Ramos (cell line): ENCODE results near the gene PARD3.
"Not testable (repeated sequence)": the region's sequence is repeated elsewhere in the genome, so short reads cannot be mapped to it uniquely, and the experiment has no call there.

Experiments
- in situ Hi-C: fragments of 300-500 bp; cut with MboI; formaldehyde crosslinking; loops from one replicate; pipeline ENCODE4 v1.14.3; 2022; ENCODE audit warnings: low sequenced_read_pairs; ENCODE audit not compliant: unreplicated experiment

The PARD3 gene

DNA sequence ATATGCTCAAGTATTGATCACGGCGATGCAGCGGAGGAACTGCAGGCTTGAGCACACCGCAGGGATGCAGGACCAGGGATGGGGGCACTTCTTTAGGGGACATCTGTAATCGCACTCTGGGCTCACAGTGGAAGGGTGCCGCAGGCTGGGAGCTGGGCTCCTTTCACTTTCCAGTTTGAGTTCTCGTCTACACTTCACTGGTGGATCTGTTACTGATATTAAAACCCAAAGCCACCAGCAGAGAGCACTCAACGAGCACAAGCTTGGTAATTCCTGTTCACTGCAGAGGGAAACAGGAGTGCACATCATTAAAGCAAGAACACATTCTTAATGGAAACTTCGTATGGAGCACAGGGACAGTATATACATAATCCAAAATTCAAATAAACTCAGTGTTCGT lies 91.3 kb downstream of the PARD3 start:
- in situ Hi-C loops, result no loop called here

DNA sequence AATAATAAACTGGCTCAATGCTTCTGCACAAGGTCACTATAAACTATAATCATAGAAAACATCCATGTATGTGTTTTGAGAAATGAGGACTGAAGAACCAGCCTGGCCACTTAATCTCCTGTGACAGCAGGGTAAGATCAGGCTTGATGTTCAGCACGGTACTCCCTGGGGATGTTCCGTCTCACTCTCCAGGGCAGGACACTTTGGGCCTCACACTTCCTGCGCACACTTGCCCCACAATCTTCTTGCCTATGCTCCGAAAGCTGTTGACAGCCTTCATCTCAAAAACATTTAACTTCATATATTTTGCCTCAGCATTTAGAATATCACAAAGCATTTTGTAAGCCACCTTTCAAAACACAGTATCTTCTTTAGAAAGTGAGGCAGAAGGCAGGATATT lies 92.7 kb downstream of the PARD3 start:
- in situ Hi-C loops, result no loop called here

DNA sequence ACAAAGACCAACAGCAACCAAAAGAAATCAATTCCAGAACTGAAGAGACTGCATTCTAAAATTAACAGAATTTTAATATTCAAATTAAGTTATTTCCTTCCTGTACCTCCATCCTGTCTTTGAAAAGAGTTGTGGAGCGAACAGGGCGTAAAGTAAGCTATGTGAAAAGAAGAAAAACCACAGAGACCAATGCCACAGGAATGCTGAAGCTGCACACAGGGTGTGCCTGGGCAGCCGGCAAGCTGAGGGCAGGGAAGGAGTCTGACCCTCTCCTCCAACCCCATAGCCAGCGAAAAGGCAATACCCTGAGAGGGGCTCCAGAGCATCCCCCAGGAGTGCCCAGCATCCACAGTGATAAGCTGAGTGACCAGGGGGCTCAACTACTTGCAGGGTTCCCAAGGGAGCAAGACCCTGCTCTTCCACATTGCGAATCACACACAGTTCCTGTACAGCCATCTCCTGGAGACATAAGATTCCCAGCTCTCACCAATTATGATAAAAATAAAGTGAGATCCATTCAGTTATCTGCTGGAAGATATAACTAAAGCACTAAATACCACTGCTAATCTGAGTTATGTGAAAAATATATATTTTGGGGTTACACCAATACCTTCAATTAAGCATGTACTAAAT lies 93.8 kb downstream of the PARD3 start:
- in situ Hi-C loops, result no loop called here

DNA sequence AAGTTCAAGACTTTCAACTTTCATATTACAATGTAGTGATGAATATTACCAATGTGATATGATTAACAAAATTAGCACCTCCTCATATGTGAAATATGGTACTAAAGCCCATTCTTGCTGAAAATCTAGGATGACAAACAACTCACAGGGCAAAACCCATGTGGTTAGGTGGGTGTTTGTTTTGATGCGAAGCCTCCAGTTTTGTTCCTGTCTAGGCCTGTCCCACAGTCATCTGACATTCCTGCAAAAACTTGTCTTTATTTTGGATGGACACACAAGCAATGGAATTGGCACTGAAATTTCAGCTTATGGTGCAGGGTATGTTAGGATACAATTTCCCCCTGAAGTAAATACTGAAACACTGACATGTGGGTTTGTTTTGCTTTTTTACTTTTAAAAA lies 95.3 kb downstream of the PARD3 start:
- in situ Hi-C loops, result no loop called here

DNA sequence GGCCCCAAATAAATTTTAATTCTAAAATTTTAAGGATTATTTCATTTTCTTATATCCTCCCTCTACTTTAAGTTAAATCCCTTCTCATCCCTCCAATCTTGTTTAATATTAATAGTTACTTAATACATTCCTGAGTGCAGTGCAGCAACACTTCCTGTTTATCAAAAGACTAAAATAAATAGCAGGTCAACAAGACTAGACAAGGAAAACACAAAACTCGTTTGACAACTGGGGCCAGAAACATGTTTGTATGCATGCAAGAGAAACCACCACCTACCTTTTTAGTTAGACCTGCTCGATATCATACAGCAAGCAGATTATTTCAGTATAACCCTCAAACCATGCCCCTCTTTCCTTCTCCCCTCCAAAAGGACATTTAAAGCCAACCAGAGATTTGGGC lies 95.8 kb downstream of the PARD3 start:
- in situ Hi-C loops, result no loop called here

DNA sequence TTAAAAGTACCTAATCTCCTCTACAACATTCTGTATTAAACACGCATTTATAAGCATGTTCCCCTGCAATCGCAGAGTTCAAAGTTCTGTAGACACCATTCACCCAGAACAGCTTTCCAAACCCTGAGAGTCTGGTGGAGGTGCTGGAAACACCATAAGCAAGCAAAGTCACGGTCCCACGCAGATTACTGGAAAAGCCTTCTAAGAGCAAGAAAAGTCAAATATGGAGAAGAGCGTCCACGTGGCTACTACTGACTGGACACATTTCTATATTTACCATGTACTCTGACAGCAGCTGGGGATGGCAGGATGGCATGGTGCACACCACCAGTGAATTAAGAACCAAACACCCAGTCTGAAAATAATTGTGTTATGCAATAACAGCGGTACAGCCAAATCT lies 97.7 kb downstream of the PARD3 start:
- in situ Hi-C loops, result no loop called here

DNA sequence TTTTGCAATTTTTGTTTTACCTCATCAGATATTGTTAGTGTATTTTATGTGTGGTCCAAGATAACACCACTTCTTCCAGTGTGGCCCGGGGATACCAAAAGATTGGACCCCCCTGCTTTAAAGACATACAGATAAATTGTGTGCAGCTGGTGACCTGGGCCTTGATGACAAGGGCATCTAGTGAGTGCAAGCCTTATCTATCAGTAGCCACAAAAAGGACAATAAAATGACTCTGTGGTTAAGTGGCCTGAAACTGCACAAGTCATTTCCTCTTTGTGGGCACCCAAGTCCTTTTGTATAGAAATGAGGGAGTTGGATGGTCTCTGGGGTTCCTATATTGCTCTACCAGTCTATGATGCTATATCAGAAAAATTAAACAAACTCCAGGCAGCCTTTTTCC lies 98.1 kb downstream of the PARD3 start:
- in situ Hi-C loops, result no loop called here

DNA sequence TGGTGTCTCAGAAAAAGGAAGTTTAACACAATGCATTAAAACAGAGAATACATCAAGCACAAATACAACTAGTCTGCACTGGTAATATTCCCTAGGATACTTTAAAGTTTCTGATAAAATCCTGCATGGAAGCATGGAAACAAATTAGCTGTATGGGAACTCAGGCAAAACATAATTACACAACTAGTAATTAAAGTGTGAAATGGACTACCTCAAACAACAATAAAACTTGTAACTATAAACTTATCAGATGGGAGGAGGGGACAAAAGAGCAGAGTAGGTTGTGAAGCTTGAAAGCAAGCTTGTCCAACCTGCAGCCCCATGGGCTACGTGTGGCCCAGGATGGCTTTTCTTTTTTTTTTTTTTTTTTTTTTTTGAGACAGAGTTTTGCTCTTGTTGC lies 98.9 kb downstream of the PARD3 start:
- in situ Hi-C loops, result no loop called here

DNA sequence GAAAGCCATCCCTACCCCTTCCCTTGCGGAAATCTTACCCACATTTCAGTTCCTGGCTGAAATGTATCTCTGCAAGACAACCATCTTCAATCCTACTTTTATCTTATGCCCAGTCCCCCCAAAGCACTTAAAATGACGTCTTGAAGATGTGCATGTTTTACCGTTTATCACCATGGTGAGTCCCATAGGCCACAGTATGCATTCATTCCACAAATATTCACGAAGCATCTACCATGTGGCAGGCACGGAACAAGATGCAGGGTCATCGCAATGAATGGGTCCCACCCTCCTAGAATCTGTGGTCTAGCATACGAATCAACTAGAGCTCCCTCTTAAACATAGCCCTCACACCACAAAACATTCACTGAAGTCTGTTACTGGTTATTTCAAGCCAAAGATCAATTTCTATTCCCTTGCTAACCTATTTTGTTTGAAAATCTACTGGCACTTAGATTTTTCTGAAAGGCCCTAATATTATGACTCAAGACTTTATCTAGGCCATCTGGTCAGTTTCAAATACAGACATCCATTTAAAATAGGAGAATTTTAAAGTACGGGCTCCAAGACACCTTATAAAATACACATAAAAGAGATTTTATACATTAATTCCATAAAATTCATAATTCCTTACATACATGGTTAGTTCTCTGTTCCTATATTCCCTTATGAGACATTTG lies 99.4 kb downstream of the PARD3 start:
- in situ Hi-C loops, result no loop called here

DNA sequence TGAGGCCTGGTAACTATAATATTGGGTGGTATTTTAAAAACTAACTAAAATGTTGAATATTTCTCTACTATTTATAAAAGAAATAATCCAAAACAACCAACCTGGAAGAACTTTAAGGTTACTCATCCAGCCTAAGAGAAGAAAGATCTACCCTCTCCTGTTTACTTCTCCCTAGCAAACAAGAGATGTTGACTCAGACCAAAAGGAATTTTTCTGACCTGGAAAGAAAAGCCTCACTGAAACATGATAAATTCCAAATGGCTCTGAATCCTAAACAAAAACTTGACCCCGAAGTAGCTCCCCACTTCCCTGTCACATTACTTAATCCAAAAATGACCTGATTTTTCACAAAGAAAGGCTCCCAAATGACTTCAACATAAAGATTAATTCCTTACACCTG lies 101.2 kb downstream of the PARD3 start:
- in situ Hi-C loops, result no loop called here

DNA sequence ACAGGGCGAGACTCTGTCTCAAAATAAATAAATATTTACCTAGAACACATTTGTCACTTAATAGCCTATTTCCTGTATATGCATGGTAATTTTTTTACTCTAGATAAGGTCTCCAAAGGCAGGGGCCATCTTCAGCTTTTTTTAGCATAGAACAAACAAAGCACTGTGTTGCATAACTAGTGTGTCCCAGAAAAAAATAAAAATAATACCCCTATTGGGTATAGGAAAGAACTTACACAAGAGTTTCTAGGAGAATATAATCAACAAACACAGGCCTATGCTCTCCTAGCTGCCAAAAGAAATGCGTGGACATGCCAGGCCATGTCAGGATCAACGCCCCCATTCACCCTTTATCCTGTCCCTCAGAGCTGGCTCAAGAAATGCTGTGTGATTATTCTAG lies 103.6 kb downstream of the PARD3 start:
- in situ Hi-C loops, result no loop called here

DNA sequence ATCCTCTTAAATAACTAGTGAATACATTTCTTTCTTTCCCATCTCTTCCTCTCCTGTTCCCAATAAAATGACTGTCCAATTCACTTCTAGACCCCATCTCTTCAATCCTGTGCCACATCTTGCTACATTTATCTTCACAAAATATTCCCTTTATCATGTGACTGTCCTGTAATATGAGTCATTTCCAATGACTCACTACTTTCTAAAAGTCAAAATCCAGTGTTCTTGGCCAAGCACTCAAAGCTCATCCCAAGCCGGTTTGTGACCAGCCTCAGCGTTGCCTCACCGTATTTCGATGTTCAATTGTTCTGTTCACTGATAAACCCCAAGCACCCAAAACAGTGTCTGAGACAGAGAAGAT lies 104.7 kb downstream of the PARD3 start:
- in situ Hi-C loops, result no loop called here

DNA sequence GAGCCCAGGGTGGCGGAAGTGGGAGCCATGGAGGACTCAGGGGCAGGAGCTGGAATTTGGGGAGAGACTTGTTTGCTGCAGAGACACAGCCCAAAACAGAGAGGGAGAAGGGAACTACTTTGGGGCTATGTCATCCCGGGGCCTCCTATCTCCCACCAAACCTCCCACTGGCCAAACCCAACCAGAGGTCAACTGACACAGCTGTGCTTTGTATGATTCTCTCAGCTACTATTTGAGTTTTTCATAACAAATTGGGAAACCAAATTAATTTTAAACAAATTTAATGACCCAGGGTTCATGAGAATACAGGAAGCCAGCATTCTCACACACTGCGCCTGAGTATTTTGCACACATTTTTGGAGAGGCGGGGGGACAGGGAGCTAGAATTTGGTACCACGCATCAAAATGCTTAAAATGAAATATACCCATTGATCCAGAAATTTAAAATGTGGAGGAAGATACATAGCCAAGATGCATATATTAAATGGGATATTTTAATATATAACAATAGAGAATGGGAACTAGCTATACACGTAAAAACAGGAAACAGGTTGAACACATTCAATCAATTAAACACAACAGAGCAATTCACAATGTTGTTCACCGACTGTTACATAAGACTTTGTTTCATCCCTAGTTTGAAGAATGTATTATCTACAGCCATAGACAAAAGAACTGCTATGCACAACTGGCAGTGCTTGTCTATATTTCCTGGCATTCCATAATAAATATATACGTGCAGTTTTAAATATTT lies 105.3 kb downstream of the PARD3 start:
- in situ Hi-C loops, result no loop called here

DNA sequence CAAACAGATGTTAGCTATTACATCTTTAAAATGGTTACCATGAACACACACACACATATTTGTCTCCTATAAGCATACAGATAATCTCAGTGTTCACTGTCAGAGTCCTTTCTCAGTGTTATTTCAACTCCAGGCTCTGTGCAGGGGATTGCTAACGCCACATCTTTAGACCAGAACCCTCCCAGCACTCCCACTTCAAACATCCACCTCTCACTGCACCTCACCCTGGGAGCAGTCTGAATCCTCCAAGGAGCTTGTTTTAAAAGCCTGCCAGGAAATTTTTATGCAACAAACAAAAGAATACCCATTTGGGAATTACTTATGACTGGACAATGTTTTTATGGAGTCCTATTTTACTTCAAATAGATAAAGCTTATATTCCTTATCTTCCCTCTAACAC lies 107.4 kb downstream of the PARD3 start:
- in situ Hi-C loops, result no loop called here

DNA sequence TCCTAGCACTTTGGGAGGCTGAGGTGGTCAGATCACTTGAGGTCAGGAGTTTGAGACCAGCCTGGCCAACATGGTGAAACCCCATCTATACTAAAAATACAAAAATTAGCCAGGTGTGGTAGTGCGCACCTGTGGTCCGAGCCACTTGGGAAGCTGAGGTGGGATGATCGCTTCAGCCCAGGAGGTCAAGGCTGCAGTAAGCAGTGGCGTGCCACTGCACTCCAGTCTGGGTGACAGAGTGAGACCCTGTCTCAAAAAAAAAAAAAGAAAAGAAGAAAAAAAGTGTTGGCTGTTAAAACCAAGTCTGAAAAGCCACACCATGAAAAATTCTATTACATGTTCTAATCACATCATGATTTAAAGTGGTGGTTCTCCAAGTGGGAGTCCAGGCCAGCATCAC lies 108.1 kb downstream of the PARD3 start:
- in situ Hi-C loops, result not testable (repeated sequence)

DNA sequence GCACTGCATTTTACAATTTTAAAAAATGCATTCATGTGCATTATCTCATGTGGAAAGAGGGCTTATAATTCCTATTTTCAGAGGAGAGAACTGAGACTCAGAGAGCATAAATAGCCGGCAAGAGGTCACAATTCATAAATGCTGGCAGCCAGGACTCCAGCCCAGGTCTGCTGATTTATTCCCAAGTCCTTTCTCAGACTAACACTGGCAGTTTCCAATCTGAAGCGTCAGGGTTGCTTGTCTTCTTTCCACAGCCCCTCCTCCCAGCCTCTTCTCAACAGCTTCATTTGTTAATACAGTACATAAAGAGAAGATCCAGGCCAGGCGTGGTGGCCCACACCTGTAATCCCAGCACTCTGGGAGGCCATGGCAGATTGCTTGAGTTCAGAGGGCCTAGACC lies 108.9 kb downstream of the PARD3 start:
- in situ Hi-C loops, result no loop called here

DNA sequence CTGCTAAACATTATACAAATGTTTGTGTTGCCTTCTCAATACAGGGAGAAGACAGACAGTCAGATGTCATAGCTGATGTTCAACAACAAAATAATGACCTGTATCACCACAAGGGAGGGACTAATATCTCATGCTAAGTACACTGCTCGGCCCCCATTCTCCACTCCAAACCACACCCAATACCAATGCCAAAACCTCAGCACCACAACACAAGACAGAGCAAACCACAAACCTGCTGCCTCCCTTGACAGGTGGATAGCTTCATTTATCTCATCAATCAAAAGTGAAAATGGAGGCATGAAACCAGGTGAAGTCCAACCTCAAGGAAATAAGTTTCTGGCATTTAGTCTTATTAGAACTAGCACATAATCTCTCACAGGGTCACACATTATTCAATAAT lies 109.5 kb downstream of the PARD3 start:
- in situ Hi-C loops, result no loop called here

DNA sequence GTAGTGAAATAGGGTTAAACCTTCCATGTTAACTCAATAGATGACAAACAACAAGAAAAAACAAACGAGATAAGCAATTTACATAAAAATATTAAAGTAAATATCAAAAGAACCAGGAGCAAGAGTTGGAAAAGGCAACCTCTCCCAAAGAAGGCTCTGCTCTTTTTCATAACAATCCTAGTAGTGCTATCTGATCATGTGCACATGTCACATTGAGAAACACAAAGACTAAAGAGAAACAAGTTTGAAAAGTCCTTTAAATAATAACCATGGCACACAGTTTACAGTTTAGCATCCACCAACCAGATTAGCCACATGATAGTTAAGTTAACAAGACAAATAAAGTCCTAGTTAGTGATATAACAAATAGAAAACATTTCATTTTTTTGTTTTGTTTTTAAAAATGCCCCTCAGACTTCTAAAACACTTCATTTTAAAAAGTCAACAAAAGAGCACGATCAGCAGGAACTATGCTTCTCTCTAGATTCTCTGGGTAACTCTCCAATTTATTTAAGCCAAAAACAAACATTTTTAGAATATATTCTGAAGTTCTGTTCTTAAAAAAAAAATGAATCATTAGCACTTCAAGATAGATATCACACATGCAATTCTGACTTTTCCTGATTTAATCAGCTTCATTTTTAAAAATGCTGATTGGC lies 110.4 kb downstream of the PARD3 start:
- in situ Hi-C loops, result no loop called here

DNA sequence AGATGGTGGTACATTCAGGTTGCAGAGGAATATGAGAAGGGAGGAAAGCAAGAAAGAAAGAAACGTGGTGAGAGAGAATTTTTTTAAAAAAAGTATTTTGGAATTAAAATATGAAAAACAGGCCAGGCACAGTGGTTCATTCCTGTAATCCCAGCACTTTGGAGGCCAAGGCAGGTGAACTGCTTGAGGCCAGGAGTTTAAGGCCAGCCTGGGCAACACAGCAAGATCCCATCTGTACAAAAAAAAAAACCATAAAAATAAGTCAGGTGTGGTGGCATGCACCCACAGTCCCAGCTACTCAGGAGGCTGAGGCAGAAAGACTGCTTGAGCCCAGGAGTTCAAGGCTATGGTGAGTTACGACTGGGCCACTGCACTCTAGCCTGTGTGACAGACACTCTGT lies 112.1 kb downstream of the PARD3 start:
- in situ Hi-C loops, result no loop called here

DNA sequence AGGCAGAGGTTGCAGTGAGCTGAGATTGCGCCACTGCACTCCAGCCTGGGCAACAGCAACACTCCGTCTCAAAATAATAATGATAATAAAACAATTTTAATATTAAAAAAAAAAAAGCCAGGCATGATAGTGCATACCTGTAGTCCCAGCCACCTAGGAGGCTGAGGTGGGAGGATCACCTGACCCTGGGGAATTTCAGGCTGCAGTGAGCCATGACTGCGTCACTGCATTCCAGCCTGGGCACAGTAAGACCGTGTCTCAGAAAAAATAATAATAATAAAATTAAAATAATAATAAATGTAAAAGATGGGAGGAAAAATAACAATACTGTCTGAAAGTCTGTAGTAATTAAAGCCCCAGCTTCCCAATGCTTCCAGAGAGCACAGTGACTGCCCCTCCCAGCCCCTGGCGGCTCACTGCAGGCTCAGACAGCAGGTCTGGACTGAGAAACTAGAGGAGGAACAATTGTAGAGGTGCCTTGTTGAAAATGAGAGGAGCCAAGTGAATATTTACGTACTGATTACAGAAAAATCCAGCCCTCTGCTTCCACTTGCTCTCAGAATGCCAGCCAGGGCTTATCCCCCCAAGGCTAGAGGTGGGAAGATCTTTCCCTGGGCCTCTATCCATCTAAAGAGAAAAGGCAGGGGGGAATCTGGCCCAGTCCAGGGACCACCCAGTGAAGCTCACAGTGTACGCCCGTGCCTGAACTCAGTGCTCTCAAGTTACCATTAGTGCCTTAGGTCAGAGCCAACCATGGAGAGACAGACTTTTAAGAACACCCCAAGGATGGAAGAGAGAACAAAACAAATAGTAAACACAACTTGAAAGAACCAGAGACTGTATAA lies 112.8 kb downstream of the PARD3 start:
- in situ Hi-C loops, result no loop called here
